ENCODE results near the gene UNC5C.

Gene UNC5C

GRCh38 chr4:95548738-95549245 is at the start of gene UNC5C:
TSS of gene UNC5C (minus strand) at chr4:95548973.
- DNase-seq, result no peak

DNA sequence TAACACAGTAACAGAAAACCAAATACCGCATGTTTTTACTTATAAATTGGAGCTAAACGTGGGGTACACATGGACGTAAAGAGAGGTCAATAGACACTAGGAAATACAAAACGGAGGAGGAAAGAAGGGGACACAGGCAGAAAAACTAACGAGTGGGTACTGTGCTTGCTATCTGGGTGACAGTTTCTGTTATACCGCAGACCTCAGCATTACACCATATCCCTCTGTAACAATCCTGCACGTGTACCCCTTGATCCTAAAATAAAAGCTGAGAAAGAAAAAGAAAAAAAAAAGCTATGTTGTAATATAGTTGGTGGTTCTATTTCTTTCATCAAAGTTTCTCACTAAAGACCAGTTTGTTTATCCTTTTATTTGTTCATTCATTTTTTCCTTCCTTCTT is 47.9 kb upstream of the UNC5C start:
- no peak for DNase-seq

GRCh38 chr4:95594629-95595028 is 45.9 kb upstream of the UNC5C start:
- no peak for DNase-seq

DNA sequence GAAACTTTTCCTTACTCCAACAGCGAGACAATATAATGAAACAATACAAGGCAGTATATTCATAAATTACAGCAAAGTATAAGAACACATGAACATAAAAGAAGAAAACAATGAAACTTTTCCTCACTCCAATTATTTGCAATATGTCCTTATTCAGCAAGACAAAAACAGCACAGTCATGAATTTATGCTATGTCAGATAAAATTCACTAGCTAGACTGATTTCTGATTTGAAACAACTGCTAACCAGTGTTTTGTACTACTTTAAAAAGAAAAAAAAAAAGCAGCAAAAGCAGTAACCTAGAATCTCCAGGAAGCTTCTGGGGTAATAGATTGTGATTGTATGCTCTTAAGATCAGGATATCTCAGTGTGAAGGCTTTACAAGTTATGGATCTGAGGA is 45.2 kb upstream of the UNC5C start:
- DNase-seq, result no peak

- DNase-seq, result no peak
Observed at GRCh38 chr4:95591278-95591677, 42.5 kb upstream of the UNC5C start.

DNA sequence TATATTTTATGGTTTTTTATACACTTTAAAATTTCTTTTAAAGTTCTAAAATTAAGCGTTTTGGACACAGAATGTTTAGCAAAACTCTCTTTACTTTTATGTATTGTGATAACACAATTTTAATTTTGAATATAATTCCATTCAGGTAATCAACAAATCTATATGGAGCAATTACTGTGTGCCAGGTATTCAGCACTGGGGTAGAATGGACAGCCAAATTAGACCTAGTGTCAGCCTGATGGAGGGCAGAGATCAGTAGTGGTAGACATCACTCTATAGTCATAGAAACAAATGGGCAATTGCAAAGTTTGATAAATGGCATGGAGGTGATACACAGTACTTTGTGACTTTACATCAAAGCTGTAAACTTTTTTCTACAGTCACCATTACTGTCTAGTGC is 41.8 kb upstream of the UNC5C start:
- DNase-seq, result no peak

DNA sequence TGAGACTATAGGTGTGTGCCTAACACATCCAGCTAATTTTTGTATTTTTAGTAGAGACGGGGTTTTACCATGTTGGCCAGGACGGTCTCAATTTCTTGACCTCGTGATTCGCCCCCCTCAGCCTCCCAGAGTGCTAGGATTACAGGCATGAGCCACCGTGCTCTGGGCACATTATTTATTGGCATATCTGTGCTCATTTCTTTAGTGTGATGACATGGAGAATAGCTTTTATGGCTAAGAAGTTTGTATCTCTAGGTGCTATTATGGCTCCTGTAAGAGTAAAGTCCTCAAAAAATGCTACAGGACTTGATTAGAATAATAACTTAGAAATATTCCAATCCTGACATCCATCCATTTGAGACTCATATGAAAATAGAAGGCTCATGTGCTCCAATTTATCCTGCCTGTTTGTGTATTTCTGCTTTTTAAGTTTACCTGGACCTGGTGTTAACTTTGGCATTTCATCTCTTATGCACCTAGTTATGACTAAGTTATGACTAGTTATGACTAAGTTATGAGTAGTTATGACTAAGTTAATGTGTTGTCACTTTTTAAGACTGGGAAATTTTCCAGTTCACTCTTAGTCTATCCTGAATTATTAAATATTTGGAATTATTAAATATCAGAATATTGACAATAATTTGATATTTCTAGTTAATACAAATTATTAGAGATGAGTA is 36.4 kb upstream of the UNC5C start:
- no peak for DNase-seq

GRCh38 chr4:95580226-95580625 is 31.5 kb upstream of the UNC5C start:
- no peak for DNase-seq

DNA sequence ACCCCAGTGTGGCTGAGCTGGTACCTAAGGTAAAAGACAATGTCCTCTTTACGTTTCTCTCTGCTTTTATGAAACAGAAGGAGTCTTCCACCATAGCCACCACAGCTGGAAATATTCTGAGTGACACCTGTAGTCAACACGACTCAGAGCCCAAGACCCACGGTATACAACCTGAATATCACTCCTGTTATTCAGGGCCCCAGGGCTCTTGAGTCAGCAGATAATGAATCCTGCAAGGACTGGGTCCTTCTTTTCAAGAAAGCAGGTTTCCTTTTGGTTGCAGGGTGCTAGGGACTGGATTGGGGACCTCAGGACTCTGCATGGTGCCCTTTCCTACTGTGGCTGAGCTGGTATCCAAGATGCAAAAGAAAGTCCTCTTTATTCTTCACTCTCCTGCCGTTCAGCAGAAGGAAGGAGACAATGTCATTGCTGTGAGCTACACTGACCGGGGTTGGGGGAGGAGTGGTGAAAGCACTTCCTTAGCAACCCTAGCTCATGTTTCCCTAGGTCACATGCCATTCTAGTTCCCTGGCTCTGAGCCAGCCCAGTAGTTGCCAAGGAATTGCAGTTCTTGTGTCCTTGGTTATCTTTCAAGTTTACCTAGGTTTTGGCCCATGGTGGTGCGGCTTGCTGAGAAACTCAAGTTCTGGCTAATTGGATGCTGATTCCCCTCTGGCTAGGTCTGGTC is 23.7 kb upstream of the UNC5C start:
- peak; percentile 9 for DNase-seq

DNA sequence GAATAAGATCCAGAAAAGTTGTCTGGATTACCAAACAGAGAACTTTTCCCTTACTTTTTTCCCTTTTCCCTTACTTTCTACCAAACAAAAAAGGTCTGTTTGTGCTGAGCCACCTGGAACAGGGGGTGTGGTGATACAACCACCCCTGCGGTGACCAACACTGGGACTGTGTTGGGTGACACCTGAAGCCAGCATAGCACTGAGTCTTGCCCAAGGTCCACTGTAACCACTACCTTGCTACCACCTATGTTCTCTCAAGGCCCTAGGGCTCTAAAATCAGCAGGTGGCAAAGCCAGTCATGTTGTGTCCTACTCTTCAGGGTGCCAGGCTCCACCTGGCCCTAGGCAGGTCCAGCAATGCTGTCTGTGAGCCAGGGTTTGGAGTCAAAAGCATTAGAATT is 22.8 kb upstream of the UNC5C start:
- no peak for DNase-seq

GRCh38 chr4:95563638-95564337 is 15.0 kb upstream of the UNC5C start:
- no peak for DNase-seq

DNA sequence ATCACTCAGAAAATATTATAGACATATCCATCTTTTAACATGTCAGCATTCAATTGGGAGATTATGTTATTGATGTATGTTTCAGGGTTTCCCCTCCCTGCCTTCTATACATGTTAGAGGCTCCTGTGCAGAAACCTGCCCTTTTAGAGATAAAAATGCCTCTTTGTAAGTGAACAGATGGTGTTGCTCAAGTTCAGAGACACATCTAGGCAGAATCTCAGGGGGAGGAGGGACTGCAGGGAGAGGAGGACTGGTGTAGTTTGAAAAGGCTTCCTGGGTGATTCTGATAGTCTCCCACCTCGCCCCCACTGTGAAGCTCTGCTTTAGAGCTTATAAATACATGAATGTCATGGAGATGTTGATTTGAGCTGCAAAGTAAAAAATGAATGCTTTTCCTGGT is 12.0 kb upstream of the UNC5C start:
- DNase-seq, result no peak

GRCh38 chr4:95556207-95556859 is 7.6 kb upstream of the UNC5C start:
- DNase-seq, result no peak

- no peak for DNase-seq
Observed at GRCh38 chr4:95552942-95553550, 4.3 kb upstream of the UNC5C start.

DNA sequence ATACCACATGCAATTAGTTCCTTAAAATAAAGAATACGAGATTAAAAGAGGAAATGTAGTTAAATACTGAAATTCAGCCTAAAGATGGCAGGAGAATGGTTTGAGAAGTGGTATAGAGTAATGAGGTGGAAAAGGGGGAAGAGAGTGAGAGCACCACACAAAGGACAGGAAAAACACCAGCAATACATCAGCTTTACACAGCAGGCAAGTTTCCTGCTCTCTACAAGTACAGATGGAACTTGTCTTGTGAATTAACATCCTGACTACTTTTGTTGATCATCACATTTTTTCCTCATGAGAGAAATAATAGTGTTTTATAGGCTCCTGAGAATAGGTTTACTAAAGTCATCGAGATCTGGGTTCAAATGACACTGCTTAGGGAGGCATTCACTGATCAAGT is 2.9 kb upstream of the UNC5C start:
- DNase-seq, result no peak

- no peak for DNase-seq
Observed at GRCh38 chr4:95550115-95550987, 1.6 kb upstream of the UNC5C start.

GRCh38 chr4:95549246-95550114 is 707 bp upstream of the UNC5C start:
- no peak for DNase-seq

- no peak for DNase-seq
Observed at GRCh38 chr4:95547715-95548471, 880 bp downstream of the UNC5C start.

- DNase-seq, result no peak
Observed at GRCh38 chr4:95546866-95547714, 1.7 kb downstream of the UNC5C start.

Measured in GF-D8 (cell line).